Hindlimb muscle (tissue), 1 donor: ENCODE results near the gene FADD. TPM values are rescaled to one million over a fixed set of nuclear protein-coding genes. Genes with fewer than 3 reads are reported as not detected.
"Not testable (repeated sequence)": the region's sequence is repeated elsewhere in the genome, so short reads cannot be mapped to it uniquely, and the experiment has no call there.

Experiments used
- DNase-seq: peaks from one replicate; pipeline ENCODE4 v3.0.0-alpha.2; 2013
- polyA plus RNA-seq: library from polyadenylated mRNA; unstranded; fragments of 120-200 nt; gene quantifications from one replicate; pipeline ENCODE4 v1.2.1, GENCODE V29; 2013; ENCODE audit not compliant: insufficient read length

The FADD gene
- polyA plus RNA-seq, 1 donor, result 9.9 TPM

- no peak for DNase-seq
Measured at GRCh38 chr11:70183032-70183431, 20.1 kb upstream of the FADD start.

- DNase-seq, result no peak
Measured at GRCh38 chr11:70183483-70184176, 19.5 kb upstream of the FADD start.

GRCh38 chr11:70184396-70184795, 18.7 kb upstream of the FADD start:
- no peak for DNase-seq

- DNase-seq, result no peak
Measured at GRCh38 chr11:70185348-70186055, 17.6 kb upstream of the FADD start.

- DNase-seq, result no peak
Measured at GRCh38 chr11:70186420-70186819, 16.7 kb upstream of the FADD start.

- no peak for DNase-seq
Measured at GRCh38 chr11:70186936-70187335, 16.2 kb upstream of the FADD start.

- no peak for DNase-seq
Measured at GRCh38 chr11:70187771-70188170, 15.3 kb upstream of the FADD start.

- no peak for DNase-seq
Measured at GRCh38 chr11:70189622-70190021, 13.5 kb upstream of the FADD start.

- DNase-seq, result peak; percentile 52
Measured at GRCh38 chr11:70191495-70192140, 11.5 kb upstream of the FADD start.

- no peak for DNase-seq
Measured at GRCh38 chr11:70192666-70193410, 10.3 kb upstream of the FADD start.

GRCh38 chr11:70193411-70194292, 9.4 kb upstream of the FADD start:
- DNase-seq, result no peak

GRCh38 chr11:70194792-70195791, 8.0 kb upstream of the FADD start:
- DNase-seq, result no peak

- no peak for DNase-seq
Measured at GRCh38 chr11:70200212-70200844, 2.8 kb upstream of the FADD start.

- DNase-seq, result not testable (repeated sequence)
Measured at GRCh38 chr11:70201047-70201446, 2.0 kb upstream of the FADD start.

- no peak for DNase-seq
Measured at GRCh38 chr11:70201882-70202861, 924 bp upstream of the FADD start.

GRCh38 chr11:70203751-70204465, 812 bp downstream of the FADD start:
- peak; percentile 47 for DNase-seq

- DNase-seq, result no peak
Measured at GRCh38 chr11:70204466-70204799, 1.3 kb downstream of the FADD start.

GRCh38 chr11:70205049-70205725, 2.1 kb downstream of the FADD start:
- no peak for DNase-seq
